ENCODE measurements around the gene DGKZ.

DNA sequence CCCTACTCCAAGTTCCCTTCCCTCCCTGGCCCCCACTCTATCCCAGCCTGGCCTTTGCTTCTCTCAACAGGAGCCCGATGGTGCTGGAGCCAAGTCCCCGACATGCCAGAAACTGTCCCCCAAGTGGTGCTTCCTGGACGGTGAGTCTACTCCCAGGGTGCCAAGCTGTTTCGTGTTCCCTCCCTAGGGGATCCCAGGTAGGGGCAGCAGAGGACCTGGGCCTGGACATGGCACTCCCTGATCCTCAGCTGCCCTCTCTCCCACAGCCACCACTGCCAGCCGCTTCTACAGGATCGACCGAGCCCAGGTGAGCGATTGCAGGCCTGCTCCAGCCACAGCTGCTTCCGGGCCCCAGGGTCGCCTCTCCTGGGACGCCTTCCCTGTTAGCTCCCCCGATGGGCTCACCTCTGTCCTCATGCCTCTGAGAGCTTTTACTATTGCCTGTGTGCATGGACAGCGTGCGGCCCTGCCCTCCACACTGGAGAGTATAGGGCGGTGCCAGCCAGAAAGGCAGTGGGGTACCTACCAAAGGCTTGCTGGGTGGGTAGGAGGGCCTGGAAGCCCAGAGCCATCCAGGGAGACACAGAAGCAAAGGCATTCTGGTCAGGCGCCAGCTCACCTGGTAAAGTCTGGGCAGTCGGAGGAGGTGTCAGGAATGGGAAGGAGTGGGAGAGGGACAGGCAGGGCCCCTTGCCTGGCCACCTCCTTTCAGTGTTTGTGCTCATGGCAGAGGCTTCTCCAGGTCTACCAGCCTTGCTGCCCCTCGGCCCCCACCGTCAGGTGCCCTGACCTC is 29.2 kb downstream of the DGKZ start:
- TF ChIP-seq, protein P1, sequence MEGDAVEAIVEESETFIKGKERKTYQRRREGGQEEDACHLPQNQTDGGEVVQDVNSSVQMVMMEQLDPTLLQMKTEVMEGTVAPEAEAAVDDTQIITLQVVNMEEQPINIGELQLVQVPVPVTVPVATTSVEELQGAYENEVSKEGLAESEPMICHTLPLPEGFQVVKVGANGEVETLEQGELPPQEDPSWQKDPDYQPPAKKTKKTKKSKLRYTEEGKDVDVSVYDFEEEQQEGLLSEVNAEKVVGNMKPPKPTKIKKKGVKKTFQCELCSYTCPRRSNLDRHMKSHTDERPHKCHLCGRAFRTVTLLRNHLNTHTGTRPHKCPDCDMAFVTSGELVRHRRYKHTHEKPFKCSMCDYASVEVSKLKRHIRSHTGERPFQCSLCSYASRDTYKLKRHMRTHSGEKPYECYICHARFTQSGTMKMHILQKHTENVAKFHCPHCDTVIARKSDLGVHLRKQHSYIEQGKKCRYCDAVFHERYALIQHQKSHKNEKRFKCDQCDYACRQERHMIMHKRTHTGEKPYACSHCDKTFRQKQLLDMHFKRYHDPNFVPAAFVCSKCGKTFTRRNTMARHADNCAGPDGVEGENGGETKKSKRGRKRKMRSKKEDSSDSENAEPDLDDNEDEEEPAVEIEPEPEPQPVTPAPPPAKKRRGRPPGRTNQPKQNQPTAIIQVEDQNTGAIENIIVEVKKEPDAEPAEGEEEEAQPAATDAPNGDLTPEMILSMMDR (IDR thresholded peaks at IDR 0.05; ENCODE audit: low read length): no peak
- no peak for TF ChIP-seq EZH2 (IDR thresholded peaks at IDR 0.05; ENCODE audit: borderline replicate concordance, low read length)
